Measurements from ENCODE around the gene ACAD8. TPM values are rescaled to one million over a fixed set of nuclear protein-coding genes. Genes with fewer than 3 reads are reported as not detected.

Gene ACAD8
- total and polyA plus RNA-seq, 2 of the 4 experiments (the other 2 are of a cell fraction) = 11.1 to 21.2 TPM

- POLR2A ChIA-PET (ENCODE audit: unreplicated experiment) = no interaction called here
- no peaks in the 10 kb centered on the region for H3K79me1 ChIP-seq (ENCODE audit: low read depth in 1 of 2, low read length in 2 of 2)
- H4K20me1 ChIP-seq (ENCODE audit: insufficient read depth, low read length) = no peaks in the 10 kb centered on the region
- H3K14ac ChIP-seq (replicated peaks; ENCODE audit: low read depth, low read length) = no peak overlapping the region
- no TSS peak for BruUV-seq (replicated peaks)
- no CpG with 5 or more reads among the region's 5 CpGs for WGBS, 2 experiments (ENCODE audit: extremely low coverage in 2 of 2, insufficient read length in 1 of 2)
- H3K36me3 ChIP-seq (ENCODE audit: control insufficient read depth, insufficient read depth, low read length) = no peaks in the 10 kb centered on the region
- H3K18ac ChIP-seq (ENCODE audit: low read depth, low read length) = no peak overlapping the region
- dilution Hi-C loops (cut with HindIII; ENCODE audit: low sequenced_read_pairs, unreplicated experiment) (no loop called here), intact Hi-C loops (cut with micrococcal nuclease) (no loop called here), in situ Hi-C loops (cut with MboI; ENCODE audit: low sequenced_read_pairs) (no loop called here)
- ATAC-seq (ENCODE audit: low read depth) (no peak), DNase-seq (no peak)
- H3K27ac ChIP-seq (ENCODE audit: insufficient read depth, low read length) = no peak overlapping the region
- H2BK120ac ChIP-seq (ENCODE audit: low read depth, low read length) = no peak overlapping the region
- no peak overlapping the region for H2AFZ ChIP-seq (replicated peaks; ENCODE audit: low read length, poor library complexity)
- H2AK9ac ChIP-seq (replicated peaks; ENCODE audit: low read depth, low read length, poor library complexity) = no peak overlapping the region
- H2AK5ac ChIP-seq (ENCODE audit: low read depth, low read length) = no peak overlapping the region
- no peak overlapping the region for H4K5ac ChIP-seq (ENCODE audit: low read depth, low read length)
- H3K9me3 ChIP-seq (ENCODE audit: control insufficient read depth, insufficient read depth, low read length) = peaks cover 3% of the 10 kb centered on the region
- CTCF ChIA-PET = no interaction called here
- H2BK15ac ChIP-seq (ENCODE audit: low read depth, low read length) = no peak overlapping the region
- no peak overlapping the region for H4K8ac ChIP-seq (ENCODE audit: low read depth in 2 of 2, low read length in 2 of 2)
- H3K9me1 ChIP-seq (ENCODE audit: insufficient read depth, low read length) = no peaks in the 10 kb centered on the region
- H2BK20ac ChIP-seq (ENCODE audit: low read depth, low read length) = no peak overlapping the region
- H3K56ac ChIP-seq (ENCODE audit: extremely low read depth, insufficient read depth, low read length) = no peak overlapping the region
- H2BK5ac ChIP-seq (ENCODE audit: low read depth, low read length, poor library complexity, severe bottlenecking) = no peak overlapping the region
- no peak overlapping the region for H4K91ac ChIP-seq (ENCODE audit: insufficient read depth, low read depth, low read length)
- H3K4ac ChIP-seq (ENCODE audit: low read depth, low read length) = no peak overlapping the region
- no peaks in the 10 kb centered on the region for H3K27me3 ChIP-seq (ENCODE audit: control insufficient read depth, insufficient read depth, low read length)
- TF ChIP-seq RCOR1 (IDR thresholded peaks at IDR 0.05; ENCODE audit: insufficient replicate concordance, low read length) = no peak
- no peak for TF ChIP-seq CHD1 (IDR thresholded peaks at IDR 0.05; ENCODE audit: low read depth, low read length)
- TF ChIP-seq BHLHE40 (IDR thresholded peaks at IDR 0.05; ENCODE audit: low read depth, low read length) = no peak
- TF ChIP-seq RAD21 (IDR thresholded peaks at IDR 0.05; ENCODE audit: low read length) = no peak
- no peak for TF ChIP-seq MAZ (IDR thresholded peaks at IDR 0.05; ENCODE audit: borderline replicate concordance, low read depth, low read length)
- no peak for TF ChIP-seq CTCF (conservative IDR thresholded peaks at IDR 0.05; ENCODE audit: low read depth, low read length)
- no peak for TF ChIP-seq CEBPB (IDR thresholded peaks at IDR 0.05; ENCODE audit: low read depth, low read length)
- TF ChIP-seq SMC3 (IDR thresholded peaks at IDR 0.05; ENCODE audit: low read depth, low read length) = no peak
- no peak for TF ChIP-seq FOS (IDR thresholded peaks at IDR 0.05; ENCODE audit: low read depth, low read length)
- no peak for TF ChIP-seq POLR2A (IDR thresholded peaks at IDR 0.05; ENCODE audit: low read depth, low read length)
- no peak for TF ChIP-seq ELK1 (IDR thresholded peaks at IDR 0.05; ENCODE audit: borderline replicate concordance, low read depth, low read length)
- no peak for TF ChIP-seq MXI1 (IDR thresholded peaks at IDR 0.05; ENCODE audit: borderline replicate concordance, low read depth, low read length)
- no peak for TF ChIP-seq RFX5 (IDR thresholded peaks at IDR 0.05; ENCODE audit: low read depth, low read length)
- H3K4me2 ChIP-seq (ENCODE audit: low read depth, low read length) = no peak overlapping the region
- H3K23ac ChIP-seq (ENCODE audit: low read depth, low read length) = no peak overlapping the region
- no peak overlapping the region for H3K4me3 ChIP-seq (ENCODE audit: insufficient read depth, low read depth, low read length)
- no peak overlapping the region for H3K9ac ChIP-seq (ENCODE audit: low read depth, low read length)
- no peaks in the 10 kb centered on the region for H3K4me1 ChIP-seq (ENCODE audit: control insufficient read depth, insufficient read depth, low read length)
Observed at GRCh38 chr11:134312807-134313206, 59.4 kb downstream of the ACAD8 start.

All from IMR-90 (cell line).